H1 (cell line): ENCODE data around the gene SEMA3F. TPM values are rescaled to one million over a fixed set of nuclear protein-coding genes. Genes with fewer than 3 reads are reported as not detected.

Source experiments
- CTCF ChIA-PET: fragments of 300-600 bp; sonication (Branson Sonifier 250); formaldehyde crosslinking; loops from one replicate; lab custom pipeline; 2021; ENCODE audit not compliant: partially characterized antibody; lab: Charles Lee
- POLR2A ChIA-PET: fragments of 300-600 bp; sonication (Branson Sonifier 250); formaldehyde crosslinking; loops from one replicate; lab custom pipeline; 2021; ENCODE audit warnings: inconsistent platforms; ENCODE audit not compliant: partially characterized antibody; lab: Charles Lee
- DNase-seq, 2 experiments: peaks; one replicate each; pipeline versions ENCODE4 v3.0.0 to v3.0.0-alpha.2; 2010 to 2022; ENCODE audit warnings: low spot score in 2 of 2, low read depth in 1 of 2, mixed read lengths in 1 of 2
- FAIRE-seq: peaks from 2 replicates; lab custom pipeline; 2011; peaks lifted over from hg19 to GRCh38; lab: Jason Lieb, UNC
- H2AFZ ChIP-seq: 2 replicates; pipeline ENCODE4 v1.8.1; 2012; ENCODE audit warnings: low read length, inconsistent platforms
- H2AK5ac ChIP-seq: 2 replicates; pipeline ENCODE4 v1.6.1; 2013; ENCODE audit warnings: low read depth, low read length
- H2BK120ac ChIP-seq: replicated peaks from 2 replicates; pipeline ENCODE3; 2013; ENCODE audit warnings: low read depth, low read length, inconsistent platforms
- H2BK12ac ChIP-seq: 2 replicates; pipeline ENCODE4 v1.6.1; 2013; ENCODE audit warnings: low read depth, low read length
- H2BK15ac ChIP-seq: 2 replicates; pipeline ENCODE4 v1.6.1; 2013; ENCODE audit warnings: low read length
- H2BK20ac ChIP-seq: 2 replicates; pipeline ENCODE4 v1.6.1; 2013; ENCODE audit warnings: low read length
- H2BK5ac ChIP-seq: 2 replicates; pipeline ENCODE4 v1.6.1; 2013; ENCODE audit warnings: low read depth, low read length
- H3K14ac ChIP-seq: 2 replicates; pipeline ENCODE4 v1.6.1; 2013; ENCODE audit warnings: inconsistent platforms; ENCODE audit not compliant: insufficient read length
- H3K18ac ChIP-seq: 2 replicates; pipeline ENCODE4 v1.6.1; 2013; ENCODE audit warnings: low read length; ENCODE audit errors: extremely low read depth
- H3K23ac ChIP-seq: 2 replicates; pipeline ENCODE4 v1.6.1; 2013; ENCODE audit warnings: inconsistent platforms; ENCODE audit not compliant: insufficient read length
- H3K23me2 ChIP-seq: 2 replicates; pipeline ENCODE4 v1.6.1; 2013; ENCODE audit warnings: low read depth, low read length
- H3K27ac ChIP-seq: 2 replicates; pipeline ENCODE4 v1.6.1; 2011; ENCODE audit warnings: low read depth, low read length, inconsistent platforms
- H3K27me3 ChIP-seq, 4 experiments: replicated peaks in 1 of 4; 1 replicate in 1 of 4; 2 replicates in 3 of 4; pipeline versions ENCODE4 v1.6.1 to v1.8.1; 2011 to 2013; ENCODE audit warnings: low read length in 3 of 4, mild to moderate bottlenecking in 3 of 4, inconsistent platforms in 2 of 4, mixed read lengths in 2 of 4, moderate library complexity in 1 of 4; ENCODE audit not compliant: control insufficient read depth in 3 of 4, insufficient read depth in 3 of 4; ENCODE audit errors: extremely low read depth in 1 of 4
- H3K36me3 ChIP-seq, 4 experiments: 2 replicates each; pipeline versions ENCODE4 v1.6.1 to v1.8.1; 2011 to 2013; ENCODE audit warnings: mild to moderate bottlenecking in 4 of 4, low read length in 3 of 4, moderate library complexity in 2 of 4, control low read depth in 1 of 4, inconsistent platforms in 1 of 4; ENCODE audit not compliant: insufficient read depth in 4 of 4, control insufficient read depth in 2 of 4
- H3K4ac ChIP-seq: replicated peaks from 2 replicates; pipeline ENCODE3; 2013; ENCODE audit warnings: low read length, low read depth, mixed read lengths, inconsistent platforms; ENCODE audit not compliant: insufficient read length
- H3K4me1 ChIP-seq, 4 experiments: replicated peaks in 1 of 4; 1 replicate in 1 of 4; 2 replicates in 3 of 4; pipeline versions ENCODE4 v1.6.1 to v1.8.1; 2011 to 2013; ENCODE audit warnings: low read length in 3 of 4, inconsistent platforms in 2 of 4, mixed read lengths in 1 of 4; ENCODE audit not compliant: insufficient read depth in 4 of 4, control insufficient read depth in 3 of 4
- H3K4me2 ChIP-seq, 2 experiments: 2 replicates each; pipeline versions ENCODE4 v1.6.1 to v1.8.1; 2011 to 2013; ENCODE audit warnings: low read depth in 2 of 2, low read length in 2 of 2, control low read depth in 1 of 2, inconsistent platforms in 1 of 2, mild to moderate bottlenecking in 1 of 2; ENCODE audit not compliant: insufficient read depth in 1 of 2
- H3K4me3 ChIP-seq, 4 experiments: fragments of 200-600, 300-600 bp in 1 of 4; sonication (generic), shearing (Covaris generic), sonication (Bioruptor Twin) in 1 of 4; 2 replicates each; pipeline versions ENCODE4 v1.5.1 to v1.8.1; 2011 to 2016; ENCODE audit warnings: low read length in 4 of 4, low read depth in 3 of 4, control low read depth in 2 of 4, inconsistent platforms in 2 of 4, mild to moderate bottlenecking in 2 of 4, mixed read lengths in 1 of 4, moderate library complexity in 1 of 4; ENCODE audit not compliant: insufficient read depth in 2 of 4; ENCODE audit errors: extremely low read depth in 1 of 4
- H3K56ac ChIP-seq: replicated peaks from 2 replicates; pipeline ENCODE3; 2013; ENCODE audit warnings: low read depth, mild to moderate bottlenecking, mixed read lengths, low read length, inconsistent platforms; ENCODE audit not compliant: insufficient read length
- H3K79me1 ChIP-seq: 2 replicates; pipeline ENCODE4 v1.6.1; 2013; ENCODE audit warnings: low read depth, low read length, control low read depth
- H3K79me2 ChIP-seq, 2 experiments: 2 replicates each; pipeline versions ENCODE4 v1.6.1 to v1.8.1; 2012 to 2013; ENCODE audit warnings: low read length in 2 of 2, mild to moderate bottlenecking in 2 of 2, inconsistent platforms in 1 of 2; ENCODE audit not compliant: insufficient read depth in 2 of 2, control insufficient read depth in 1 of 2
- H3K9ac ChIP-seq, 4 experiments: replicated peaks in 1 of 4; 1 replicate in 1 of 4; 2 replicates in 3 of 4; pipeline versions ENCODE4 v1.6.1 to v1.8.1; 2011 to 2013; ENCODE audit warnings: low read depth in 3 of 4, low read length in 3 of 4, control low read depth in 2 of 4, mild to moderate bottlenecking in 2 of 4, moderate library complexity in 2 of 4, inconsistent platforms in 1 of 4; ENCODE audit errors: extremely low read depth in 1 of 4
- H3K9me3 ChIP-seq, 2 experiments: 2 replicates each; pipeline versions ENCODE4 v1.6.1 to v1.8.1; 2012 to 2013; ENCODE audit warnings: mild to moderate bottlenecking in 2 of 2, moderate library complexity in 2 of 2, control low read depth in 1 of 2, inconsistent platforms in 1 of 2, low read depth in 1 of 2, low read length in 1 of 2, mixed read lengths in 1 of 2; ENCODE audit not compliant: insufficient read depth in 2 of 2
- H4K20me1 ChIP-seq, 2 experiments: replicated peaks in 1 of 2; 2 replicates each; pipeline versions ENCODE3 to v1.8.1; 2011 to 2013; ENCODE audit warnings: inconsistent platforms in 2 of 2, low read length in 2 of 2, mild to moderate bottlenecking in 1 of 2; ENCODE audit not compliant: insufficient read depth in 2 of 2, control insufficient read depth in 1 of 2
- H4K5ac ChIP-seq: 2 replicates; pipeline ENCODE4 v1.6.1; 2013; ENCODE audit warnings: low read length, low read depth, mixed read lengths, inconsistent platforms; ENCODE audit not compliant: insufficient read length
- H4K8ac ChIP-seq: 2 replicates; pipeline ENCODE4 v1.8.0; 2013; ENCODE audit warnings: mild to moderate bottlenecking, moderate library complexity, low read length, inconsistent platforms; ENCODE audit not compliant: insufficient read depth; ENCODE audit errors: extremely low read depth
- H4K91ac ChIP-seq: replicated peaks from 2 replicates; pipeline ENCODE3; 2013; ENCODE audit warnings: low read length, mixed read lengths, inconsistent platforms; ENCODE audit not compliant: insufficient read length
- EZH2 ChIP-seq: fragments of 200-600 bp; sonication (generic); IDR thresholded peaks from 2 replicates; pipeline ENCODE4 v1.7.1; 2012; ENCODE audit warnings: low read depth, mild to moderate bottlenecking, moderate library complexity, low read length, inconsistent platforms; ENCODE audit not compliant: severe bottlenecking
- NANOG ChIP-seq: IDR thresholded peaks from 2 replicates; pipeline ENCODE4 v1.6.1; 2011; ENCODE audit warnings: low read length, low read depth, mild to moderate bottlenecking, inconsistent platforms; ENCODE audit not compliant: insufficient read depth, poor library complexity, severe bottlenecking
- WGBS, 2 experiments: shearing (Covaris generic) in 1 of 2; methylation state at CpG; one replicate each; pipeline versions ENCODE4 v1.1.6 to v1.1.7; 2013 to 2015; ENCODE audit warnings: low lambda C conversion rate in 2 of 2, mixed read lengths in 2 of 2, inconsistent platforms in 1 of 2, low coverage in 1 of 2, missing lambda C conversion rate in 1 of 2; ENCODE audit not compliant: insufficient replicate concordance in 2 of 2, insufficient coverage in 1 of 2, insufficient read length in 1 of 2; ENCODE audit errors: extremely low coverage in 1 of 2, missing lambda C conversion rate in 1 of 2; 5-methylcytosine and 5-hydroxymethylcytosine counted together
- polyA plus RNA-seq, 7 experiments: library from polyadenylated mRNA; depleted of rRNA in 3 of 7; stranded (reverse) in 5 of 7; unstranded in 2 of 7; fragments of >200 nt in 5 of 7; fragments of 200-250 nt in 2 of 7; gene quantifications; 1 replicate in 5 of 7; 2 replicates in 1 of 7; 4 replicates in 1 of 7; pipeline versions ENCODE4 v1.2.1 to v1.2.3, GENCODE V29; 2011 to 2013; ENCODE audit warnings: missing spikeins in 2 of 7, mixed read lengths in 2 of 7
- total RNA-seq: library from RNA; stranded (reverse); fragmentation: NEBNext Ultra II Directional; extraction: Animal tissue kit (Norgen Biotek cat#: 25700); gene quantifications from 2 replicates; pipeline ENCODE4 v1.2.1, GENCODE V29; 2021

Gene SEMA3F
- total and polyA plus RNA-seq, 2 of the 8 experiments (the other 6 are each of a cell fraction or from before 2014, with no cell fraction given): 20.3 to 37.0 TPM

- Histone ChIP-seq H3K27me3 (no peaks in the 10 kb centered on the region), H3K4me2 (no peak overlapping the region), H2BK120ac (no peak overlapping the region), H2AK5ac (no peak overlapping the region), H3K4me1 (no peaks in the 10 kb centered on the region), H2BK5ac (no peak overlapping the region), H3K9me3 (no peaks in the 10 kb centered on the region), H3K36me3 (peaks cover 7 to 46% (median 25%) of the 10 kb centered on the region in 4 experiments; a peak in 7 of 8 replicates), H2BK12ac (no peak overlapping the region), H4K8ac (no peak overlapping the region), H3K9ac (no peak overlapping the region), H3K18ac (no peak overlapping the region), H3K79me1 (no peaks in the 10 kb centered on the region), H3K27ac (no peak overlapping the region), H4K20me1 (peaks cover 0 to 6% of the 10 kb centered on the region in 2 experiments), H3K79me2 (no peaks in the 10 kb centered on the region), H4K91ac (no peak overlapping the region), H3K14ac (no peak overlapping the region), H3K4ac (no peak overlapping the region), H3K56ac (no peak overlapping the region), H3K23ac (no peak overlapping the region), H2AFZ (no peak overlapping the region), H2BK15ac (no peak overlapping the region), H4K5ac (no peak overlapping the region), H3K23me2 (no peaks in the 10 kb centered on the region), H3K4me3 (no peak overlapping the region), H2BK20ac (no peak overlapping the region)
- FAIRE-seq (no peak), DNase-seq (no peak)
- POLR2A ChIA-PET: interaction anchor here (0.8 to 3.2 kb wide), 5 partner anchors 16 to 63 kb away, joined by 3 to 19 read pairs (median 4); no protein-coding TSS in a partner anchor
- TF ChIP-seq NANOG (no peak), EZH2 (no peak)
- CTCF ChIA-PET: interaction anchor here (1.0 to 25.0 kb wide), 10 partner anchors 6 to 90 kb away, joined by 3 to 1138 read pairs (median 18); partner anchors contain the start of genes GNAT1 and SLC38A3
- 98% methylated on average over 20 of the region's 21 CpGs; no CpG with 5 or more reads in 1 of the 2 experiments for WGBS, 2 experiments
These were observed 29.3 kb downstream of the SEMA3F start for GRCh38 chr3:50184242-50184978.
